ENCODE data around the gene DAGLB.

DAGLB gene

GRCh38 chr7:6416516-6417145 is 31.1 kb downstream of the DAGLB start:
- no peaks in the 10 kb centered on the region for H3K9me3 ChIP-seq (ENCODE audit: control insufficient read depth, insufficient read depth, low read length)
- no peak for TF ChIP-seq EZH2phosphoT487 (IDR thresholded peaks at IDR 0.05; ENCODE audit: borderline replicate concordance, low read length)
- TF ChIP-seq CTCF (IDR thresholded peaks at IDR 0.05; ENCODE audit: low read depth, low read length, poor library complexity, severe bottlenecking), result no peak
- 0 out of 2 replicates have a peak, but pooled peaks cover 6% of the 10 kb centered on the region for H4K20me1 ChIP-seq (ENCODE audit: control insufficient read depth, insufficient read depth, low read depth, low read length)
- H3K27ac ChIP-seq (ENCODE audit: low read depth, low read length), result no peak overlapping the region
- no peak overlapping the region for H3K4me3 ChIP-seq (ENCODE audit: low read length)
- no peaks in the 10 kb centered on the region for H3K9me2 ChIP-seq (replicated peaks; ENCODE audit: control insufficient read depth, low read length)
- peaks cover 36% of the 10 kb centered on the region for H3K36me3 ChIP-seq (ENCODE audit: control insufficient read depth, low read length)
- H3K79me2 ChIP-seq (ENCODE audit: control insufficient read depth, low read length), result no peaks in the 10 kb centered on the region
- no peaks in the 10 kb centered on the region for H3K4me1 ChIP-seq (ENCODE audit: control insufficient read depth, low read length)
- peaks cover 4% of the 10 kb centered on the region; the same call in 1 of the 2 replicates for H3F3A ChIP-seq (ENCODE audit: control insufficient read depth, insufficient read depth)
- no peaks in the 10 kb centered on the region for H3K27me3 ChIP-seq (ENCODE audit: control insufficient read depth, low read length)
- H3K4me2 ChIP-seq (ENCODE audit: low read length), result no peak overlapping the region

GRCh38 chr7:6413637-6414036 is 34.1 kb downstream of the DAGLB start:
- H3K4me2 ChIP-seq (ENCODE audit: low read length), result no peak overlapping the region
- H3K27ac ChIP-seq (ENCODE audit: low read depth, low read length), result no peak overlapping the region
- no peaks in the 10 kb centered on the region for H3K9me3 ChIP-seq (ENCODE audit: control insufficient read depth, insufficient read depth, low read length)
- H3K9me2 ChIP-seq (replicated peaks; ENCODE audit: control insufficient read depth, low read length), result no peaks in the 10 kb centered on the region
- H3K36me3 ChIP-seq (ENCODE audit: control insufficient read depth, low read length), result peaks cover 60% of the 10 kb centered on the region
- H4K20me1 ChIP-seq (ENCODE audit: control insufficient read depth, insufficient read depth, low read depth, low read length), result 0 out of 2 replicates have a peak, but pooled peaks cover 6% of the 10 kb centered on the region
- H3K79me2 ChIP-seq (ENCODE audit: control insufficient read depth, low read length), result no peaks in the 10 kb centered on the region; the same call in 1 of the 2 replicates
- TF ChIP-seq CTCF (IDR thresholded peaks at IDR 0.05; ENCODE audit: low read depth, low read length, poor library complexity, severe bottlenecking) (no peak), EZH2phosphoT487 (IDR thresholded peaks at IDR 0.05; ENCODE audit: borderline replicate concordance, low read length) (no peak)
- no peaks in the 10 kb centered on the region for H3K4me1 ChIP-seq (ENCODE audit: control insufficient read depth, low read length)
- H3F3A ChIP-seq (ENCODE audit: control insufficient read depth, insufficient read depth), result peaks cover 7% of the 10 kb centered on the region; the same call in 1 of the 2 replicates
- no peaks in the 10 kb centered on the region for H3K27me3 ChIP-seq (ENCODE audit: control insufficient read depth, low read length)
- H3K4me3 ChIP-seq (ENCODE audit: low read length), result no peak overlapping the region

- no peak overlapping the region for H3K4me3 ChIP-seq (ENCODE audit: low read length)
- H3K27me3 ChIP-seq (ENCODE audit: control insufficient read depth, low read length), result no peaks in the 10 kb centered on the region
- H3K9me3 ChIP-seq (ENCODE audit: control insufficient read depth, insufficient read depth, low read length), result no peaks in the 10 kb centered on the region
- H3K79me2 ChIP-seq (ENCODE audit: control insufficient read depth, low read length), result peaks cover 6% of the 10 kb centered on the region; the same call in 1 of the 2 replicates
- no peaks in the 10 kb centered on the region for H3K4me1 ChIP-seq (ENCODE audit: control insufficient read depth, low read length)
- H3F3A ChIP-seq (ENCODE audit: control insufficient read depth, insufficient read depth), result peaks cover 17% of the 10 kb centered on the region
- H3K9me2 ChIP-seq (replicated peaks; ENCODE audit: control insufficient read depth, low read length), result no peaks in the 10 kb centered on the region
- no peak overlapping the region for H3K4me2 ChIP-seq (ENCODE audit: low read length)
- H3K27ac ChIP-seq (ENCODE audit: low read depth, low read length), result no peak overlapping the region
- H3K36me3 ChIP-seq (ENCODE audit: control insufficient read depth, low read length), result peaks cover 84% of the 10 kb centered on the region
- no peak for TF ChIP-seq EZH2phosphoT487 (IDR thresholded peaks at IDR 0.05; ENCODE audit: borderline replicate concordance, low read length)
- TF ChIP-seq CTCF (IDR thresholded peaks at IDR 0.05; ENCODE audit: low read depth, low read length, poor library complexity, severe bottlenecking), result no peak
- H4K20me1 ChIP-seq (ENCODE audit: control insufficient read depth, insufficient read depth, low read depth, low read length), result peaks cover 13% of the 10 kb centered on the region
These were observed 37.6 kb downstream of the DAGLB start for GRCh38 chr7:6409944-6410693.
